GM20000 (cell line): ENCODE data around the gene TRIP12.

Experiments
- DNase-seq: peaks from one replicate; pipeline ENCODE4 v3.0.0; 2012; ENCODE audit warnings: low spot score
- CTCF ChIP-seq: IDR thresholded peaks from 2 replicates; pipeline ENCODE4 v1.5.1; 2012; ENCODE audit warnings: mild to moderate bottlenecking, control low read depth; ENCODE audit errors: extremely low read depth, missing control alignments

TRIP12 gene

GRCh38 chr2:229873123-229873581, 48.7 kb downstream of the TRIP12 start:
- no peak for TF ChIP-seq CTCF
- no peak for DNase-seq

GRCh38 chr2:229870903-229871656, 50.7 kb downstream of the TRIP12 start:
- no peak for TF ChIP-seq CTCF
- DNase-seq, result no peak

GRCh38 chr2:229869226-229869625, 52.6 kb downstream of the TRIP12 start:
- no peak for DNase-seq
- no peak for TF ChIP-seq CTCF

- no peak for TF ChIP-seq CTCF
- DNase-seq, result no peak
These were observed 53.0 kb downstream of the TRIP12 start for GRCh38 chr2:229868794-229869193.

GRCh38 chr2:229865033-229865432, 56.8 kb downstream of the TRIP12 start:
- TF ChIP-seq CTCF, result no peak
- DNase-seq, result no peak

- no peak for TF ChIP-seq CTCF
- DNase-seq, result no peak
These were observed 60.4 kb downstream of the TRIP12 start for GRCh38 chr2:229861431-229861830.

GRCh38 chr2:229860334-229860733, 61.5 kb downstream of the TRIP12 start:
- TF ChIP-seq CTCF, result no peak
- DNase-seq, result no peak
